ENCODE measurements around the gene ESPN. TPM values are rescaled to one million over a fixed set of nuclear protein-coding genes. Genes with fewer than 3 reads are reported as not detected.

Gene ESPN
- total and polyA plus RNA-seq, 12 donors = 0.12 to 0.51 (median 0.25) TPM; not detected in 5

DNA sequence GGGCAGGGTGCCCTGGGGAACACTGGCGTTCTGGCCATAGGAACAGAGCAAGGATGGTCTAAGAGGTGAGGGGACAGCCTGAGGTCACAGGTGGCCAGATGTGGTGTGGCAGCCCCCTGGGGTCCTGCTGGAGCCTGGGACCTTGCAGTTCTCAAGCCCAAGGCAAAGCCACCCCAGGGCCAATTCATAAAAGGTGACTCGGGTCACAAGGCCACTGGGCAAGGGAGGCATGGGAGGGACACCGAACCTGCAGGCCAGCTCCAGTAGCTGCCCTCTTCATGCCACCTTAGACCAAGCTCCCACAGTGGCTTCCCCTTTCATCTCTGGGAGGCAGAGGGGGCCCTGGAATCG, 22.1 kb downstream of the ESPN start:
- 50 to 61% methylated on average over 3 to 4 of the region's 4 CpGs for WGBS, 2 donors
- no peaks in the 10 kb centered on the region for H3K9me3 ChIP-seq
- H3K4me1 ChIP-seq = peaks cover 0 to 22% (median 10%) of the 10 kb centered on the region in 9 donors
- no peak overlapping the region for H3K4me3 ChIP-seq
- H3K27ac ChIP-seq = no peak overlapping the region
- DNase-seq = no peak
- H3K36me3 ChIP-seq = no peaks in the 10 kb centered on the region
- intact Hi-C loops (cut with DNase I) = no loop called here
- TF ChIP-seq, protein P1, sequence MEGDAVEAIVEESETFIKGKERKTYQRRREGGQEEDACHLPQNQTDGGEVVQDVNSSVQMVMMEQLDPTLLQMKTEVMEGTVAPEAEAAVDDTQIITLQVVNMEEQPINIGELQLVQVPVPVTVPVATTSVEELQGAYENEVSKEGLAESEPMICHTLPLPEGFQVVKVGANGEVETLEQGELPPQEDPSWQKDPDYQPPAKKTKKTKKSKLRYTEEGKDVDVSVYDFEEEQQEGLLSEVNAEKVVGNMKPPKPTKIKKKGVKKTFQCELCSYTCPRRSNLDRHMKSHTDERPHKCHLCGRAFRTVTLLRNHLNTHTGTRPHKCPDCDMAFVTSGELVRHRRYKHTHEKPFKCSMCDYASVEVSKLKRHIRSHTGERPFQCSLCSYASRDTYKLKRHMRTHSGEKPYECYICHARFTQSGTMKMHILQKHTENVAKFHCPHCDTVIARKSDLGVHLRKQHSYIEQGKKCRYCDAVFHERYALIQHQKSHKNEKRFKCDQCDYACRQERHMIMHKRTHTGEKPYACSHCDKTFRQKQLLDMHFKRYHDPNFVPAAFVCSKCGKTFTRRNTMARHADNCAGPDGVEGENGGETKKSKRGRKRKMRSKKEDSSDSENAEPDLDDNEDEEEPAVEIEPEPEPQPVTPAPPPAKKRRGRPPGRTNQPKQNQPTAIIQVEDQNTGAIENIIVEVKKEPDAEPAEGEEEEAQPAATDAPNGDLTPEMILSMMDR (IDR thresholded peaks at IDR 0.05) = no peak
- H3K27me3 ChIP-seq = peaks cover 19 to 89% (median 66%) of the 10 kb centered on the region in 7 donors
- no peak for ATAC-seq

DNA sequence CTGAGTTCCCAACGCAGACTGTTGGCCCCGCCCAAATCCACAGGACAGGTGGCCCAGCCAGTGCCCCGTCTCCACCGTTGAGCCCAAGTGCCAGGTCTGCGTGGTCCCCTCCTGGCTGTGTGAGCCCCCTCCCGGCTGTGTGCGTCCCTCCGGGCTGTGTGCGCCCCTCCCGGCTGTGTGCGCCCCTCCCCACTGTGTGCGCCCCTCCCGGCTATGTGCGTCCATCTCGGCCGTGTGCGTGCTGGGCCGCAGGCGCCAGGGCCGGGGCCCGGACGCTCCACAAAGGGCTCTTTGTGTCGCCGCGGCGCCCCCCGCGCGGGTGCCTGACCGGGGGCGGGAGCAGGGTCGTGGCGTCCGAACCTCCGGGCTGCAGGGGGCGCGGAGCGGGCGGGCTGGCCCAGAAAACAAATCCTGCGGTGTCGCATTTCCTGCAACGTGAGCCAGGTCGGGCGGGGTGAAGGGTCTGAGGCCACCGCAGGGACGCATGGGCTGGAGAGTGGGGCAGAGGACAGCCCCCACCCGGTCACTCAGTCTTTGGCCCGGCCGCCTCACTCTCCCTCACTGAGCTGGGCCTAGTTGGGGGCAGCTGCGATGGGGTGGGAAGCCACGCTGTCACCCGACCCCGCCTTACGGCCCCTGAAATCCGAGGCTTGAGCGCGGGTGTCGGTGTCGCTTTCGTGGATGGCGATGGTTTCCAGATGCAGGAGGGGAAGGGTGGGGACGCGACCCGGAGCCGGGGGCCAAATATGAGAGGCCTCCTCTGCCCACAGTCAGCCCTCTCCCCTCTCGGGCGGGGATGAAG, 22.6 kb downstream of the ESPN start:
- 2 to 4% methylated on average over 65 to 67 of the region's 67 CpGs for WGBS, 2 donors
- H3K4me3 ChIP-seq = peak overlapping the region in 8 of 10 donors; percentile 1 to 27 (median 15)
- peaks cover 0 to 22% (median 10%) of the 10 kb centered on the region in 9 donors for H3K4me1 ChIP-seq
- no peak overlapping the region for H3K27ac ChIP-seq
- no peaks in the 10 kb centered on the region for H3K9me3 ChIP-seq
- peaks cover 19 to 89% (median 67%) of the 10 kb centered on the region in 7 donors for H3K27me3 ChIP-seq
- DNase-seq = no peak
- TF ChIP-seq, protein P1 (IDR thresholded peaks at IDR 0.05) = no peak
- ATAC-seq = no peak
- no peaks in the 10 kb centered on the region for H3K36me3 ChIP-seq
- intact Hi-C loops (cut with DNase I) = no loop called here

DNA sequence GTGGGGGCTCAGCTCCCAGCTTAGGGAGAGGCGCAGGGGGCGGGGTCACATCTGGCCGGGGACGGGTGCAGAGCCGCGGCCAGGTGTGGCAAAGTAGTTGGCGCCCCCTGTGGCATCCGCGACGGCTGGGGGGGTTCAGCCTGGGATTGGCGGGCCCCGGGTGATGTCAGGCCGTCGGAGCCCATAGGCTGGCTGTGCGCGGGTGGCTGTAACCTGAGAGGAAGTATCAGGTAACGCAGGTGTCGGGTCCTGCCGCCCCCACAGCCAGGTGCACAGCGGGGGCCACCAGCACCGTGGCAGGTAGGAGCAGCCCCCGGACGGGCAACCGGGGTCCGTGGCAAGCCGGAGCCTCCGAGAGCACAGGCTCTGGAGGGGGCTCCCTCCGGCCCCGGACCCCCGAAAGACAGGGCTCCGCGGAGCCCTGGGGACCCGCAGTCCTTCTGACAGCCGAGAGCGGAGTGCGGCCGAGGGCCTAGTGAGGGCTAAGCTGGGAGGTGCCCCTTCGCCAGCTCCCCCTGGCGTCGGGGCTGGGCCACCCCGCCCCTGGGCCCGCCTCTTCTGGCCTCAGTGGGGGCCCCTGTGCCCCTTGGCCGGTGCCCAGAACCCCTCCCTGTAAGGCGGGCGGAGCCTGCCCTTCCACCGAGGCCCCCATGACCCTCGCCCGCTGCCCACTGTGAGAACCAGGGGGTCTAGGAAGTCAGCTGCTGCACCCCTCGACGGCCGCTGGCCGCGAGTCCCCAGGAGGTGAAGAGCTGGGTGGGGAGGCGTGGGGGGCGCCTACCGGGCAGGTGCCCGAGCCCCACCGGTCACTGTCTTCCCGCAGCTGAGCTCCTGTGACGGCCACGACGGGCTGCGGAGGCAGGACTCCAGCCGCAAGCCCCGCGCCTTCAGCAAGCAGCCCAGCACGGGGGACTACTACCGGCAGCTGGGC, 23.5 kb downstream of the ESPN start:
- no peak overlapping the region for H3K27ac ChIP-seq
- H3K27me3 ChIP-seq = peaks cover 25 to 91% (median 75%) of the 10 kb centered on the region in 7 donors
- ATAC-seq (no peak), DNase-seq (no peak)
- TF ChIP-seq, protein P1 (IDR thresholded peaks at IDR 0.05) = peak in 1 of 9 donors; percentile 5
- H3K9me3 ChIP-seq = no peaks in the 10 kb centered on the region
- H3K36me3 ChIP-seq = no peaks in the 10 kb centered on the region
- 1 to 3% methylated on average over 49 to 68 of the region's 68 CpGs for WGBS, 2 donors
- peaks cover 0 to 22% (median 10%) of the 10 kb centered on the region in 9 donors for H3K4me1 ChIP-seq
- intact Hi-C loops (cut with DNase I) = no loop called here
- H3K4me3 ChIP-seq = peak overlapping the region in 2 of 10 donors; percentile 11 to 22
